HUDEP-2 (cell line): ENCODE data around the gene PIANP.
"Not testable (repeated sequence)": the region's sequence is repeated elsewhere in the genome, so short reads cannot be mapped to it uniquely, and the experiment has no call there.

Experiments
- DNase-seq, 76 experiments: peaks; one replicate each; lab custom pipeline; 2025; ENCODE audit not compliant: unreplicated experiment in 76 of 76; lab: John Stamatoyannopoulos, UW

The PIANP gene, protein sequence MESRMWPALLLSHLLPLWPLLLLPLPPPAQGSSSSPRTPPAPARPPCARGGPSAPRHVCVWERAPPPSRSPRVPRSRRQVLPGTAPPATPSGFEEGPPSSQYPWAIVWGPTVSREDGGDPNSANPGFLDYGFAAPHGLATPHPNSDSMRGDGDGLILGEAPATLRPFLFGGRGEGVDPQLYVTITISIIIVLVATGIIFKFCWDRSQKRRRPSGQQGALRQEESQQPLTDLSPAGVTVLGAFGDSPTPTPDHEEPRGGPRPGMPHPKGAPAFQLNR

DNA sequence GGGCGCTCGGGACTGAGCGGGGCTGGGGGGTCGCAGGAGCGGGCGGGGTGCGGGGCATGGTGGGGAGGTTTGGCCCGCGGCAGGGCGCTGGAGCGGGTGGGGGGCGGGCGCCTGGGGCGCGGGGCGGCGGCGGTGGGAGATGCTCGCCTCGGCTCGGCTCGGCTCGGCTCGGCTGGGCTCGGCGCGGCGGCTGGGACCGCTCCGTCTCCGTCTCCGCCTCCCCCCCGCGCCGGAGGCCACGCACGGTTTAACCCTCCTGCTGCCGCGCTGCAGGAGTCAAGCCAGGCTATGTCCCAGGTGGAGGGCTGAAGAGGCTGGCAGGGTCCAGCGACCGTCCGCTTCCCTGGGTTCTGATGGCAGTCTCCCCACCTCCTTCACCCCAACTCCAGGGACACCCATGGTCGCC lies at the start of gene PIANP:
Gene PIANP, minus strand, starts transcription at position 170 of the 406 bp plus-strand sequence. CDS start 2,754 bp downstream, outside the sequence.
- DNase-seq = no peak

GRCh38 chr12:6748761-6749160 lies 48.1 kb upstream of the PIANP start:
- no peak for DNase-seq

DNA sequence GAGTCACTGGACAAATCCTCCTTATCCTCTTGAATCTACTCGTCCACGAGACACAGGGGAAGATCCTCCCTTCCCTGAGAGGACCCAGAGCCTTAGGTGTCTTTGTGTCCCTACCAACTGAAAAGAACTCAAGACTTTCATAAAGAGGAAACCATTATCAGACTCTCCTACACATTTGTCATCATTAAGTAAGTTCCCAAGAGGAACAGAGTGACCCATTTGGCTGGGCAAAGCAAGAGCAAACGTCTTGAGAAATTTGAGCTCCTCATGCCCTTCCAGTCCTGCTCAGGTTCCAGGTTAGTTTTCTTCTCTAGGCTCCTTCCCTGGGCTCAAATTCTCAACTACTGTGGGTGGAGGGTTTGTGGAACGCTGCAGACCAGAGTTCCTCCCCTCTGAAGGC lies 46.6 kb upstream of the PIANP start:
- no peak for DNase-seq

- DNase-seq = no peak
Observed at GRCh38 chr12:6745741-6746525, 45.3 kb upstream of the PIANP start.

DNA sequence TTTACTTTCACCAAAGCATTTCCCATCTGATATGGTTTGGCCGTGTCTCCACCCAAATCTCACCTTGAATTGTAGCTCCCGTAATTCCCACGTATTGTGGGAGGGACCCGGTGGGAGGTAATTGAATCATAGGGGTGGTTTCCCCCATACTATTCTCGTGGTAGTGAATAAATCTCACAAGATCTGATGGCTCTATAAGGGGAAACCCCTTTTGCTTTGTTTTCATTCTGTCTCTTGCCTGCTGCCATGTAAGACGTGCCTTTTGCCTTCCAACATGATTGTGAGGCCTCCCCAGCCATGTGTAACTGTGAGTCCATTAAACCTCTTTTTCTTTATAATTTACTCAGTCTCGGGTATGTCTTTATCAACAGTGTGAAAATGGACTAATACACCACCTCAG lies 42.7 kb upstream of the PIANP start:
- DNase-seq = not testable (repeated sequence)

- no peak for DNase-seq
Observed at GRCh38 chr12:6742834-6743233, 42.2 kb upstream of the PIANP start.

DNA sequence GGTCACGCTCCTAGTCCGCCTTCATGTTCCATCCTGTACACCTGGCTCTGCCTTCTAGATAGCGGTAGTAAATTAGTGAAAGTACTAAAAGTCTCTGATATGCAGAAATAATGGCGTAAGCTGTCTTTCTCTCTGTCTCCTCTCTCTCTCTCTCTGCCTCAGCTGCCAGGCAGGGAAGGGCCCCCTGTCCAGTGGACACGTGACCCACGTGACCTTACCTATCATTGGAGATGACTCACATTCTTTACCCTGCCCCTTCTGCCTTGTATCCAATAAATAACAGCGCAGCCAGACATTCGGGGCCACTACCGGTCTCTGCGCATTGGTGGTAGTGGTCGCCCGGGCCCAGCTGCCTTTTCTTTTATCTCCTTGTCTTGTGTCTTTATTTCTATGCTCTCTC lies 41.5 kb upstream of the PIANP start:
- DNase-seq = not testable (repeated sequence)

- no peak for DNase-seq
Observed at GRCh38 chr12:6736754-6737153, 36.1 kb upstream of the PIANP start.

GRCh38 chr12:6735448-6736191 lies 35.0 kb upstream of the PIANP start:
- peak in 31 of 76 experiments; percentile 3 to 52 (median 21) for DNase-seq

DNA sequence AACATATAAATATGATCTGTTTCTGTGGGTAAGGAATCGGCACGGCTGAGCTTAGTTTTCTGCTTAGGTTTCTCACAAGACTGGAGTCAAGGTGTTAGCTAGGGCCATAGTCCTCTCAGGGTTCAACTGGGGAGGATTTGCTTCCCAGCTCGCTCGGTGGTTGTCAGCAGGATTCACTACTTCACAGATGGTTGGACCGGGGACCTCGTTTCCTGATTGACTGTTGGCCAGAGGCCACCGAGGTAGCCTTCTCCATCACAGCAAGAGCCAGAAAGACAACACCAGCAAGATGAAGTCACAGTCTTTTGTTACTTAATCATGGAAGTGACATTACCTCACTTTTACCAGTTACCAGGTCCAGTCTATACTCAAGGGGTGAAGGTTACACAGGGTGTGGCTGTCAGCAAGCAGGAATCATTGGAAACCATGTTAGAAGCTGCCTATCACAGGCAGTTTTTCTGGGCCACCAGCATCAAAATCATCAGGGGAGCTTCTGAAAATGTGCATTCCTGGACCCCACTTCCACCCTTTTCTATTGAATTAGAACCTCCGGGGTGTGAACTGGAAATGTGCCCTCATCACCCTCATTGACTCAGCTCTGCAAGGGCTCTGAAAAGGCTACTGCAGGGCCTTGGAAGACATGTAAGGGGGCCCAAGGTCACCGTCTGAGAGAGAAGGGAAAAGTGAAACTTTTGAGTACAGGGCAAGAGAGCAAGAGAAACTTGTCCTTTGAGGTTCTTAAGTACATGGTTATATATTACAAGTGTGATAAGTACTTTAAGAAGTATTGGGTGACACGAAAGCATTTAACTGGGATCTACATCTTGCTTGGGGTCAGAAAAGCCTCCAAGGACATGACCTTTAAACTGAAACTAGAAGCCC lies 34.1 kb upstream of the PIANP start:
- no peak for DNase-seq

DNA sequence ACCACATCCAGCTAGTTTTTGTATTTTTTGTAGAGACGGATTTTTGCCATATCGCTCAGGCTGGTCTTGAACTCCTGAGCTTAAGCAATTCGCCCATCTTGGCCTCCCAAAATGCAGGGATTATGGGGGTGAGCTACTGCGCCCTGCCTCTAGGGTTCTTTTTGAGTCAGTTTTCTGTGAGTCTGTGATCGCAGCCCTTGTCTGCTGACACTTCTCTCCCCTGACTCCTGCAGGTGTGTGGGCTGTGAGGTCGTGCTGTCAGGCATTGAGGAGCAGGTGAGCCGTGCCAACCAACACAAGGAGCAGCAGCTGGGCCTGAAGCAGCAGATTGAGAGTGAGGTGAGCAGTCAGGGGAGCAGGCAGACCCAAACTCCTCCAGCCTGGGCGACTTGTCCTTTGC lies 29.6 kb upstream of the PIANP start:
- DNase-seq = no peak

- DNase-seq = no peak
Observed at GRCh38 chr12:6729186-6729585, 28.6 kb upstream of the PIANP start.

- DNase-seq = no peak
Observed at GRCh38 chr12:6725350-6725749, 24.7 kb upstream of the PIANP start.

DNA sequence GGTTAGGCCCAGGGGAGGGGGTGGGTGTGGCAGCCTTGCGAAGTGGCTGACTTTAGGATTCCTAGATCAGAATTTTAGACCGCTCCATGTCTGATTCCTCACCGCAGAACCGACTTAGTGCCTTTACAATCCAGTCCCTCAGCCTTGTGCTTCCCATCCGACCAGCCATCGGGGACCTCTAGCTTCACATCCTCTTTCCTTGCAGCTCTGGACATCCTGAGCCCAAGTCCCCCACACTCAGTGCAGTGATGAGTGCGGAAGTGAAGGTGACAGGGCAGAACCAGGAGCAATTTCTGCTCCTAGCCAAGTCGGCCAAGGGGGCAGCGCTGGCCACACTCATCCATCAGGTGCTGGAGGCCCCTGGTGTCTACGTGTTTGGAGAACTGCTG lies 23.8 kb upstream of the PIANP start:
- DNase-seq = peak in 22 of 76 experiments; percentile 7 to 76 (median 37)

- peak in 75 of 76 experiments; percentile 65 to 99 (median 98) for DNase-seq
Observed at GRCh38 chr12:6723607-6724408, 23.2 kb upstream of the PIANP start, which contains the start of gene COPS7A. COPS7A (plus strand) TSS chr12:6724046; CDS start chr12:6724657, 611 bp downstream.

- peak in 12 of 76 experiments; percentile 5 to 59 (median 14) for DNase-seq
Observed at GRCh38 chr12:6722863-6723262, 22.2 kb upstream of the PIANP start.

GRCh38 chr12:6716874-6717437 lies 16.3 kb upstream of the PIANP start:
- no peak for DNase-seq

DNA sequence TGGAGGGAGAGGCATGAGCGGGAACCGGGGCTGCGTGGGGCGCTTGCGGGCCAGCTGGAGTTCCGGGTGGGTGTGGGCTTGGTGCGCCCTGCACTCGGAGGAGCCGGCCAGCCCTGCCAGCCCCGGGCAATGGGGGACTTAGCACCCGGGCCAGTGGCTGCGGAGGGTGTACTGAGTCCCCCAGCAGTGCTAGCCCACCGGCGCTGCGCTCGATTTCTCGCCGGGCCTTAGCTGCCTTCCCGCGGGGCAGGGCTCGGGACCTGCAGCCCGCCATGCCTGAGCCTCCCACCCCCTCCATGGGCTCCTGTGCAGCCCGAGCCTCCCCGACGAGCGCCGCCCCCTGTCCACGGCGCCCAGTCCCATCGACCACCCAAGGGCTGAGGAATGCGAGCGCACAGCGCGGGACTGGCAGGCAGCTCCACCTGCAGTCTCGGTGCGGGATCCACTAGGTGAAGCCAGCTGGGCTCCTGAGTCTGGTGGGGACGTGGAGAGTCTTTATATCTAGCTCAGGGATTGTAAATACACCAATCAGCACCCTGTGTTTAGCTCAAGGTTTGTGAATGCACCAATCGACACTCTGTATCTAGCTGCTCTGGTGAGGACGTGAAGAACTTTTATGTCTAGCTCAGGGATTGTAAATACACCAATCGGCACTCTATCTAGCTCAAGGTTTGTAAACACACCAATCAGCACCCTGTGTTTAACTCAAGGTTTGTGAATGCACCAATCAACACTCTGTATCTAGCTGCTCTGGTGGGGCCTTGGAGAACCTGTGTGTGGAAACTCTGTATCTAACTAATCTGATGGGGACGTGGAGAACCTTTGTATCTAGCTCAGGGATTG lies 15.6 kb upstream of the PIANP start:
- DNase-seq = not testable (repeated sequence)
